Effector memory CD8-positive, alpha-beta T cell (primary cell): ENCODE results near the gene ETFA.

Experiments
- ATAC-seq: fragments of 150-1000 bp; cut with Tn5 transposase; replicated peaks from 2 replicates; pipeline ENCODE4 v1.10.0; 2021; ENCODE audit warnings: mild to moderate bottlenecking, moderate library complexity
- DNase-seq, 3 experiments: peaks; one replicate each; pipeline ENCODE4 v3.0.0; 2021
- H3K27ac Mint-ChIP-seq, 2 donors: one replicate each; pipeline ENCODE4 v1.8.0; 2022; ENCODE audit warnings: mild to moderate bottlenecking in 2 of 2, mixed read lengths in 2 of 2, moderate library complexity in 2 of 2
- H3K27me3 Mint-ChIP-seq, 2 donors: one replicate each; pipeline ENCODE4 v1.8.0; 2022; ENCODE audit warnings: mixed read lengths in 2 of 2
- H3K36me3 Mint-ChIP-seq: one replicate; pipeline ENCODE4 v1.8.0; 2022; ENCODE audit warnings: mild to moderate bottlenecking, moderate library complexity, mixed read lengths; ENCODE audit not compliant: insufficient read depth
- H3K4me1 Mint-ChIP-seq, 2 donors: one replicate each; pipeline ENCODE4 v1.8.0; 2022; ENCODE audit warnings: low read depth in 2 of 2, mixed read lengths in 2 of 2
- H3K4me3 Mint-ChIP-seq, 2 donors: one replicate each; pipeline ENCODE4 v1.8.0; 2022; ENCODE audit warnings: mild to moderate bottlenecking in 2 of 2, mixed read lengths in 2 of 2, moderate library complexity in 2 of 2
- H3K9me3 Mint-ChIP-seq, 2 donors: one replicate each; pipeline ENCODE4 v1.8.0; 2022; ENCODE audit warnings: mixed read lengths in 2 of 2

ETFA gene

DNA sequence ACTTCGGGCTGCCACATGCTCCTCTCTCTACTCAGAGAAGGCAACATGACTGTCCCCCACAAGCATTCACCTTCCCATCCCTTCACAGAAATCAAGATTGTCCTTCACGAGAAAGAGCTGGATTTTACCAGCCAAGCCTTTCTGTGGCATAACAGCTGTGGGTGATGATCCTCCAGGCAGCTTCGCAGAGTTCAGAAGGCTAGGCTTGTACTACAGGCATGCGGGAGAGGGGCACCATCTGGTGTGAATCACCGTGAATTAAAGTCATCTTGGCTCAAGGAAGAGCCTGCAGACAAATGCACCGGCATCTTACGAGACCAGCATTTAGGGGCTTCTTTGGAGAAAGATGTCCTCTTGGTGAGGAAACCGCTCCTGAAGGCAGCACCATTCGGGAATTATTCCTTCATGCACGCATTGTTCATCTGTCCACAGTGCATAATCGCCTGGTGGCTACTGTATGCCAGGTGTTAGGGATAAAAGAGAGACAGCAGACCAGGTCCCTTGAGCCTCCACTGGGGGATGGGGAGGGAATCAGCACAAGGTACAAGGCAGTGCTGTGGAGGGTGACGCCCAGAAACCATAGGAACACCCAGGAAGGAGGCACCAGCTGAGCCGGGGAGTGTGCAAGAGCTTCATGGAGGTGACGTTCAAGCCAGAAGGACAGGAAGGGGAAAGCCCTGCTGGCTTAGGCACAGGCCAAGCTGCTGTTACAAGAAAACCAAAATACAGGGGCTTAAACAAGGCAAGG, 142.9 kb downstream of the ETFA start:
- DNase-seq (no peak), ATAC-seq (no peak)
- H3K4me1 Mint-ChIP-seq, result peaks cover 0 to 4% of the 10 kb centered on the region in 2 donors
- no peaks in the 10 kb centered on the region for H3K9me3 Mint-ChIP-seq
- H3K27ac Mint-ChIP-seq, result peak overlapping the region in 1 of 2 donors; percentile 6
- H3K36me3 Mint-ChIP-seq, result peaks cover 4% of the 10 kb centered on the region
- no peak overlapping the region for H3K4me3 Mint-ChIP-seq
- peaks cover 11 to 43% of the 10 kb centered on the region in 2 donors for H3K27me3 Mint-ChIP-seq

DNA sequence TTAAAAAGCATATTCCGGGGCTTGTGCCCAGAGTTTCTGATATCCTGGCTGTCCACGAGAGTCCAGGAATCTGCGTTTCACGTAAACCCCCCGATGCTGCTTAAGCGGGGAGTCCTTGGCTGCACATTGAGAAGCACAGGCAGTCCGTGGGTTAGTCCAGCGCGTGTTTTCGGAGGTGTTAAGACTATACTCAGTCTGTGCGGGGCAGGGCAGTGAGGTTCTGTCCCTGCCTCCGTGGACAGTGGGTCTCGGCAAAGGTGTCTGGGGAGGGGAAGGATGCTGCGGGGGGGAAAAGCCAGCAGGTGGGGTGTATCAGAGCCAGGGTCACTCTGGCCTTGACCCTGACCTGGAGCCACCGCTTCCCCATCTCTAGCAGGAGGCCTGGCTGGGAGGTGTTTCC, 145.3 kb downstream of the ETFA start:
- no peak overlapping the region for H3K4me3 Mint-ChIP-seq
- H3K4me1 Mint-ChIP-seq, result peaks cover 0 to 4% of the 10 kb centered on the region in 2 donors
- no peak overlapping the region for H3K27ac Mint-ChIP-seq
- H3K27me3 Mint-ChIP-seq, result peaks cover 6 to 34% of the 10 kb centered on the region in 2 donors
- H3K36me3 Mint-ChIP-seq, result peaks cover 4% of the 10 kb centered on the region
- DNase-seq (no peak), ATAC-seq (no peak)
- H3K9me3 Mint-ChIP-seq, result no peaks in the 10 kb centered on the region
